ENCODE results near the gene C1orf232. TPM values are rescaled to one million over a fixed set of nuclear protein-coding genes. Genes with fewer than 3 reads are reported as not detected.

C1orf232 gene
- total RNA-seq, 4 donors from 2014 or later, result not detected

DNA sequence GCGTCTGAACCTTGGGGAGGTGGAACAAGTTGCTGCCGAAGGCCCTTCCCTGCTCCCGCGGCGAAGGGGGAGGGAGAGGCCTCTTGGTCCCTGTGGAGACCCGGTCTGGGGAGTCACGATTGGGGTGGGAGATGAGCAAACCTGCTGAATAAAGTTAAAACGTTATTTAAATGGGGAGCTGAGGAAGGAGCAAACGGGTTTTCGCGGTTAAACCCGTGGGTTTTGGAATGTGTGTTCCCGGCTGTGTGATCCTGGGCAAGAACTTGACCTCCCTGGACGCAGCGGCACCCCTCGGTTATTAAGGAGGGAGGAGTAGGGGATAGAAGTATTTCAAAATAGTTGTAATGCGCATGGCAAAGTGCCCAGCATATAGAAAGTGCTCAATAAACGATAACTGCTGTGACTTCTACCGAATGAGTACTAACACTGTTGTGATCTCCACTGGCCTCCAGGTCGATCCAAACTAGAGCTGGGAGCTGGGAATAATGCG lies 6.5 kb downstream of the C1orf232 start:
- peaks cover 3 to 18% (median 10%) of the 10 kb centered on the region in 4 donors for H3K4me1 ChIP-seq
- peaks cover 0 to 5% of the 10 kb centered on the region in 2 donors for H3K27me3 ChIP-seq
- H3K36me3 ChIP-seq, result no peaks in the 10 kb centered on the region
- no peak for DNase-seq
- H3K4me3 ChIP-seq, result peak overlapping the region; percentile 24 to 59 (median 52)
- TF ChIP-seq POLR2A (IDR thresholded peaks at IDR 0.05), result no peak
- TF ChIP-seq, protein P1, sequence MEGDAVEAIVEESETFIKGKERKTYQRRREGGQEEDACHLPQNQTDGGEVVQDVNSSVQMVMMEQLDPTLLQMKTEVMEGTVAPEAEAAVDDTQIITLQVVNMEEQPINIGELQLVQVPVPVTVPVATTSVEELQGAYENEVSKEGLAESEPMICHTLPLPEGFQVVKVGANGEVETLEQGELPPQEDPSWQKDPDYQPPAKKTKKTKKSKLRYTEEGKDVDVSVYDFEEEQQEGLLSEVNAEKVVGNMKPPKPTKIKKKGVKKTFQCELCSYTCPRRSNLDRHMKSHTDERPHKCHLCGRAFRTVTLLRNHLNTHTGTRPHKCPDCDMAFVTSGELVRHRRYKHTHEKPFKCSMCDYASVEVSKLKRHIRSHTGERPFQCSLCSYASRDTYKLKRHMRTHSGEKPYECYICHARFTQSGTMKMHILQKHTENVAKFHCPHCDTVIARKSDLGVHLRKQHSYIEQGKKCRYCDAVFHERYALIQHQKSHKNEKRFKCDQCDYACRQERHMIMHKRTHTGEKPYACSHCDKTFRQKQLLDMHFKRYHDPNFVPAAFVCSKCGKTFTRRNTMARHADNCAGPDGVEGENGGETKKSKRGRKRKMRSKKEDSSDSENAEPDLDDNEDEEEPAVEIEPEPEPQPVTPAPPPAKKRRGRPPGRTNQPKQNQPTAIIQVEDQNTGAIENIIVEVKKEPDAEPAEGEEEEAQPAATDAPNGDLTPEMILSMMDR (IDR thresholded peaks at IDR 0.05), result no peak
- no peak overlapping the region for H3K27ac ChIP-seq
- H3K9me3 ChIP-seq, result no peaks in the 10 kb centered on the region

DNA sequence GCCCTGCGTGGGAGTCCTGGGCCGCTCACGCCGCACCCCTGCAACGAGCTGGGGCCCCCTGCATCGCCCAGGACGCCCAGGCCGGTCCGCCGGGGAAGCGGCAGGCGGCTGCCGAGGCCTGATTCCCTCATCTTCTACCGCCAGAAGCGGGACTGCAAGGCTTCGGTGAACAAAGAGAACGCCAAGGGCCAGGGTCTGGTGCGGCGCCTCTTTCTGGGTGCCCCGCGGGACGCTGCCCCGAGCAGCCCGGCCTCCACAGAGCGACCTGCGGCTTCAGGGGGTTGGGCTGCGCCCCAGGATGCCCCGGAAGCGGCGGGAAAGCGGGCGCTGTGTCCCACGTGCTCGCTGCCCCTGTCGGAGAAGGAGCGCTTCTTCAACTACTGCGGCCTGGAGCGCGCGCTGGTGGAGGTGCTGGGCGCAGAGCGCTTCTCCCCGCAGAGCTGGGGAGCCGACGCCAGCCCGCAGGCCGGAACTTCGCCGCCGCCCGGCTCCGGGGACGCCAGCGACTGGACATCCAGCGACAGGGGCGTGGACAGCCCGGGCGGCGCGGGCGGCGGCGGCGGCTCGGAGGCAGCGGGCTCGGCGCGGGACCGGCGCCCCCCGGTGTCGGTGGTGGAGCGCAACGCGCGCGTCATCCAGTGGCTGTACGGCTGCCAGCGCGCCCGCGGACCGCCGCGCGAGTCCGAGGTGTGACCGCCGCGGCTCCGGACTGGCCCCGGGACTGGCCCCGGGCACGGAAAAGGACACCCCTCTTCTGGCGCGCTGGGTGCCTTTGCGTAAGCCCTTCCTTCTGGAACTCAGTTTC lies 7.1 kb downstream of the C1orf232 start:
- peak in 1 of 3 donors; percentile 65 for DNase-seq
- no peaks in the 10 kb centered on the region for H3K9me3 ChIP-seq
- peaks cover 0 to 8% of the 10 kb centered on the region in 2 donors for H3K27me3 ChIP-seq
- H3K4me1 ChIP-seq, result peaks cover 3 to 18% (median 10%) of the 10 kb centered on the region in 4 donors
- H3K36me3 ChIP-seq, result no peaks in the 10 kb centered on the region
- TF ChIP-seq, protein P1 (IDR thresholded peaks at IDR 0.05), result peak in 2 of 6 experiments; percentile 14 to 37
- TF ChIP-seq POLR2A (IDR thresholded peaks at IDR 0.05), result no peak
- peak overlapping the region; percentile 24 to 59 (median 52) for H3K4me3 ChIP-seq
- H3K27ac ChIP-seq, result no peak overlapping the region

DNA sequence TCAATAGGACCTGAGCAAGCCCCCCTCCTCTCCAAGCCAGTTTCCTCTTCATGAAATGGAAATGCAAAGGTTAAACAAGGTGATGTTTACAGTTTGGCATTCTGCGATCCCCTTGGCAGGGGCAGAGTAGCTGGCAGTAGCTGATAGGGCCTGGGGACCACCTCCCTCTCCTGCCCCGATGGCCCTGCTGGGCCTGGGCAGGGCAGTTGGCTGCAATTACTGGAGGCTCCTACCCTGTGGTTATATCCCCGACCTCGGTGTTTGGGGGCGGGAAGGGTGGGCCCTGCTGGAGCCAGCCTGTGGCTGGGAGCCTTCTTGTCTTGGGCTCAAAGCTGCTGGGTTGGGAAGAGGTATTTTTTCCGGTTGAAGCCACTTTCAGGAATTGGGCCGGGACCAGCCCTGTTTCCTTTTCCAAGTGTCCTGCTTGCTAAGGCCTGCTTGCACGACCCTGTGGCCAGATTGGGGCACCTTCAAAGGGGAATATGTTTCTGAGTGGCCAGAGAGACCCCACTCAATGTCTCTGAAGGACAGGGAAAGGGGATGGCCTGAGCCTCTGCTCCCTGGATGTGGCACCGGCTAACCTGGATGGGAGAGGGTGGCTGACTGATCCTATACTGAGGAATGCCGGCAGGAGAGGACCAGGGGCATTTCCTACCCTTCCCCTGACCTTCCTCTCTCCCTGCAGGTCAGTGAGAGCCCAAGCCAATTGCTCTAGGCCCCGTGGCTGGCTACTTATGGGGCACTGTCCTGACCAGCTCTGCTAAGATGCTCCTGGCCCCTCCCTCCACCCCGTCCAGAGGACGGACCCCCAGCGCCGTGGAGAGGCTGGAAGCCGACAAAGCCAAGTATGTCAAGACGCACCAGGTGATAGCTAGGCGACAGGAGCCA lies 8.0 kb downstream of the C1orf232 start:
- TF ChIP-seq, protein P1 (IDR thresholded peaks at IDR 0.05), result no peak
- no peak for TF ChIP-seq POLR2A (IDR thresholded peaks at IDR 0.05)
- Histone ChIP-seq H3K4me1 (peaks cover 3 to 18% (median 10%) of the 10 kb centered on the region in 4 donors), H3K9me3 (no peaks in the 10 kb centered on the region), H3K27me3 (peaks cover 0 to 10% of the 10 kb centered on the region in 2 donors), H3K27ac (peak overlapping the region in 1 of 4 donors; percentile 3), H3K4me3 (peak overlapping the region; percentile 24 to 59 (median 52)), H3K36me3 (no peaks in the 10 kb centered on the region)
- no peak for DNase-seq

DNA sequence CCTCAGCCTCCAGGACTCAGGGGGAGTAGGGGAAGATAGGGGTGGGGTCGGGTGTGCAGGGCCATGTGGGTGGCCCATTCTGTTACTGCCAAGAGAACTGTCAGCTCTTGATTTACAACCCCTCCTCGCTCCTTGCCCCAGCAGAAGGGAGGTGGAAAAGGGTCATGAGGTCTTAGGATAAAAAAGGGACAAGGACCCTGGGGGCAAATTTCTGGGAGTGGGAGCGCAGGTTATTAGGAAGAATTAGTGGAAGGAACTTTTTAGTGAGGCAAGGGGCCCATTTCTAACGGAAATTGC lies 9.1 kb downstream of the C1orf232 start:
- Histone ChIP-seq H3K9me3 (no peaks in the 10 kb centered on the region), H3K4me1 (peaks cover 3 to 18% (median 10%) of the 10 kb centered on the region in 4 donors), H3K36me3 (no peaks in the 10 kb centered on the region), H3K4me3 (peak overlapping the region in 1 of 4 donors; percentile 16), H3K27me3 (peaks cover 0 to 10% of the 10 kb centered on the region in 2 donors), H3K27ac (no peak overlapping the region)
- no peak for DNase-seq
- TF ChIP-seq, protein P1 (IDR thresholded peaks at IDR 0.05), result no peak
- TF ChIP-seq POLR2A (IDR thresholded peaks at IDR 0.05), result no peak

DNA sequence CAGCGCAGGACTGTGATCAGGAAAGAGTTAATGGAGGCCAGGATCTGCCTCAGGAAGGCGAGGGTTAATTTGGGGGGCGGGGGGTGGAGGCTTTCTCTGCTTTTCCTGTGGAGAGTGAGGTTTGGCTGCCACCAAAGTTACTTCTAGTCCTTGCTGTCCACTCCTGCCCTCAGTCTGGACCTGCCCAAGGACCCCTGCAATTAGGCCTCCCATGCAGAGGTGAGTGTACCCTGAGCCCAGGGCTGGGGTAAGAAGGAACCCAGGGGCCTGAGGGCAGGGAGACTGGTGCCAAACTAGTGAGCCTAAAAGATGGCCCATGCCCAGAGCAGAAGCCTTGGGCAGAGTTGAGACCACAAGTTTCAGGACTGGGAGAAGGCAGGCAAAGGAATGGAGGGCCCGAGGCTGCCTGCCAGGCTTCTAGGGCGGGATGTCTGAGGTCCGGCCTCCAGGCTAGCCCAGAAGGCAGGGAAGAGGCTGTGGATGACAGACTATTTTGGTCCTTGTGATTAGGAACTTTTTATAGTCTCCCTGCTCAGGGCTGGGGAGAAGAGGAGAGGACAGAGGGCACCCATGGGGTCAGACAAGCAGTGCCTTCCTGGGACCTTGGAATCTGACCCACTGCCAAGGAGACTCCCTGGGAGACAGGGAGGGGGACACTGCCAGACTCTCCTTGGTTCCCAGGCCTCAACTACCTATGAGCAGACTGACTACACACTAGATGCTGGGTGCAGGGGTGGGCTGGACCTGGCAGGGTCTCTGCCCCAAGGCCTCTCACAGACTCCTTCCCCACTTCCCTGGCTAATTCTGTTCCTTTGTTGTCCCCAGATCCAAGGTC lies 9.6 kb downstream of the C1orf232 start, which contains the start of gene FAM110D:
Gene FAM110D, plus strand, starts transcription at position 172 of the 835 bp plus-strand sequence. CDS start 2,213 bp downstream, outside the sequence.
- DNase-seq, result peak in 1 of 3 donors; percentile 29
- Histone ChIP-seq H3K36me3 (no peaks in the 10 kb centered on the region), H3K27me3 (peaks cover 0 to 10% of the 10 kb centered on the region in 2 donors), H3K27ac (no peak within 1 kb of the TSS), H3K4me1 (peaks cover 3 to 18% (median 8%) of the 10 kb centered on the region in 4 donors), H3K9me3 (no peaks in the 10 kb centered on the region), H3K4me3 (peak within 1 kb of the TSS in 2 of 4 donors; percentile 11 to 16)
- TF ChIP-seq POLR2A (IDR thresholded peaks at IDR 0.05), result no peak
- TF ChIP-seq, protein P1 (IDR thresholded peaks at IDR 0.05), result no peak

Measured in Peyer's patch (tissue), 4 donors.